ENCODE measurements around the gene CATSPERD.

The CATSPERD gene

DNA sequence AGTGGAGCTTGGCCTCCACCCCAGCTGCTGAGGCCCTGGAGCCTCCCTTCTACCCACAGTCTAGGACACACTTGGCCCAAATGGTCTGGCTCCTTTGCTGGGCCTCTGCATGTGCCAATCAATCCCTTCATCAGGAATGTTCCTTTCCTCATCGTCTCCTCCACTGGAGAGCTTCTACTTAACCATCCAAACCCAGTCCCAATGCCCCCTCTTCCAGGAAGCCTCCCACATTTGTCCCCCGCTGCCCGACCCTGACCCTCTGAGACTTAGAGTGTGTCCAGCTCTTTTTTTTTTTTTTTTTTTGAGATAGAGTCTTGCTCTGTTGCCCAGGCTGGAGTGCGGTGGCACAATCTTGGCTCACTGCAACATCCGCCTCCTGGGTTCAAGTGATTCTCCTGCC, 68.0 kb downstream of the CATSPERD start:
- no peak for ATAC-seq

DNA sequence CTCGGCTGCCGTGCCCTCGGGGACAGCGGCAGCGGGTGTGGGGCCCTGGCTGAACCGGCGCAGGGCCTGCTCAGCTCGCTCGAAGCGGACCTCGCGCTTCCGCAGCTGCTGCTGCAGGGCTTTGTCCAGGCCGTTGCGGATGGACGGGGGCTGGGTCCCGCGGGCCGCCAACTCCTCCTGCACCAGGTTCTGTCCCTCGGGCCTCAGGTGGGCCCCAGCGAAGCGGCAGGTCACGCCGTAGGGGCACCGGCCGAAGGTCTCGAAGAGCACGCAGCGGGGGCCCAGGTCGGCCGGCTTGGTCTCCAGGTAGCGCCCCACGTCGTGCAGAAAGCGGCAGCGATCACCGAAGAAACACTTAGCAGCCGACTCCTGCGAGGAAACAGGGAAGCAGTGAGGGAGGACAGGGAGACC, 68.9 kb downstream of the CATSPERD start:
- no peak for ATAC-seq

- no peak for ATAC-seq
These were observed 69.6 kb downstream of the CATSPERD start for GRCh38 chr19:5789886-5790558.

- ATAC-seq: peak; percentile 97
These were observed 70.4 kb downstream of the CATSPERD start, which contains the start of gene DUS3L for GRCh38 chr19:5790559-5791520. Gene DUS3L, minus strand, starts transcription at chr19:5791163. Its CDS starts 22 bp downstream, at chr19:5791141.

GRCh38 chr19:5792224-5792623, 71.8 kb downstream of the CATSPERD start:
- no peak for ATAC-seq

DNA sequence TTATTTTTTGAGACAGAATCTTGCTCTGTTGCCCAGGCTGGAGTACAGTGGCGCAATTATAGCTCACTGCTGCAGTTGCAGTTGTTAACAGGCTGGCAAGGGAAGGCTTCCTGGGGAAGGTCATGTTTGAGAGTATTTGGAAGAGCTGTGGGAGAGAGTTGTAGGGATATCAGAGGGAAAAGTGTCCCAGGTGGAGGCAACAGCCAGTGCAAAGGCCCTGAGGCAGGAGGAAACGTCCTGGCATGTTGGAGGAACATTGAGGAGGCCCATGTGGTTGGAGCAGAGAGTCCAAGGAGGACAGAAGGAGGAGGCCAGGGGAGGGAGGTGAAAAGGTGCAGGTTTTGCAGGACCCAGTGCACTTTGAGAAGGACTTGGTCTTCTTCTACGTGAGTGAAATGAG, 72.8 kb downstream of the CATSPERD start:
- ATAC-seq: no peak

DNA sequence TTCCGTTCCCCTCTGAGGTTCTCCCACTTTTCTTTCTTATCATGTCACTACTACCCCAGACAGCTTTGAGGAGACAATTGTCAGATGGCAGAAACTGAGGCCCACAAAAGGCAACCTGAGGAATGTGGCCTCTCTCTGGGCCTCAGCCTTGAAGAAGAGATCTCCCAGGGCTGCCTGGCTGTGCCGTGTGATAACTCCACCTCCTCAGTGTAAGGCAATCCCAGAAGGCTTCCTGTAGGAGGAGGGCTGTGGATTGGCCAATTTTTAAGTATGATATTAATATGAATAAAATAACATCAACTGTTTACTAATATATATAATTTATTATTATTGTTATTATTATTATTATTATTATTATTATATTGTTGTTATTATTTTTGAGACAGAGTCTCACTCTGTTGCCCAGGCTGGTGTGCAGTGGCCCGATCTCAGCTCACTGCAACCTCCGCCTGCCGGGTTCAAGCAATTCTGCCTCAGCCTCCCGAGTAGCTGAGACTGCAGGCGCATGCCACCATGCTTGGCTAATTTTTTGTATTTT, 75.0 kb downstream of the CATSPERD start:
- ATAC-seq: no peak

DNA sequence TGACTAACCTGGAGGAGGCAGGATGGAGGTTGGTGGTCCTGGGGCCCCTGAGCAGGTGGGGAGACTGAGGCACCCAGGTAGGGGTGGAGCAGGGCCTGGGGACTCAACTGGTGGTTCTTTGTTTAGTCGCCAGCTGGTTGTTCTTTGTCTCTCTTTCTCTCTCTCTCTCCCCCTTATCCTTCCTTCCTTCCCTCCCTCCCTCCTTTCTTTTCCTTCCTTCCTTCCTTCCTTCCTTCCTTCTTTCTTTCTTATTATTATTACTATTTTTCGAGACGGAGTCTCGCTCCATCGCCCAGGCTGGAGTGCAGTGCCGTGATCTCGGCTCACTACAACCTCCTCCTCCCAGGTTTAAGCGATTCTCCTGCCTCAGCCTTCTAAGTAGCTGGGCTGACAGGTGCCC, 77.8 kb downstream of the CATSPERD start:
- no peak for ATAC-seq

DNA sequence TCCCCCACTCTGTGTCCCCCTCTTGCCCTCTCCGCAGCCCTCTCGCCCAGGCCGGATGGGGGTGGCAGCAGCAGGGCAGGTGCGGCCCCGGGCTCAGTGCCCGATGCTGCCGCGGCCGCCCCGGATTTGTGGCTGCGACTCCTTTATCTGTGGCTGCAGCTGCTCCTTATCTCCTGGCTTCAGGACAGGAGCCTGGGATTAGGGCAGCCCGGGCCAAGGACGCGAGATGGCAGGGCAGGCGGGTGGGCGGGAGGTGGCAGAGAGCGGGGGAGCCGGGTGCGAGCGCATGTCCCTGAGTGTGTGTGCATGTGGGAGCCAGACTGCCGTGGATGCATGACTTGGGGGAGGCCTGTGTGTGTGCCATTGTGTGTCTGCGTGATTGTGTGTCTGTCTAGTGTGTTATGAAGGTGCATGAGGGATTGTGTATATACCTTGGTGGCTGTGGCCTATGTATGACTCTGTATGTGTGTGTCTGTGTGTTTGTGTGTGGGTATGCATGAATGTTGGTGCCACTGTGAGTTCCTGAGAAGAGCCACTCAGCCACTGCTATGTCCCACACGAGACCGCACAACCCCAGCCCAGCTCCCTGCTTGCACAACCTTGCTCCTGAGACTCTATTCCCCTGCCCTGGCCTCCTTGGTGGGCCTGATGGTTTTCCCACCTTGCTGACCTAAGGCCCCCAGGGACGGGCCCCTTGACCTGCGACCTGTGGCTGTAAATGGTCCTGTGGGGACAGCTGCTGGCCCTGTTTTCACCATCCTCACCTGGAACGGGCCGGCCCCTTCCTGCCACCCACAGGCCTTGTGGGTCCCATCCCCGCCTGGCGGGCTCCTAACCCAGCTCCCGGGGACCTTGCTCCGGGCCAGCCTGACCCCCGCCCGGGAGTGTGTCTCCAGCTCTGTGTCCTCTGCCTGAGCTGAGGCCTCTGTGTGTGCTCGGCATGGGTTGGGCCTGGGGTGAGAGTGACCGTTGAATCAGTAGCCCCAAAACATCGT, 79.1 kb downstream of the CATSPERD start:
- no peak for ATAC-seq

GRCh38 chr19:5800361-5801270, 80.2 kb downstream of the CATSPERD start:
- ATAC-seq: no peak

GRCh38 chr19:5801796-5802619, 81.6 kb downstream of the CATSPERD start:
- no peak for ATAC-seq

DNA sequence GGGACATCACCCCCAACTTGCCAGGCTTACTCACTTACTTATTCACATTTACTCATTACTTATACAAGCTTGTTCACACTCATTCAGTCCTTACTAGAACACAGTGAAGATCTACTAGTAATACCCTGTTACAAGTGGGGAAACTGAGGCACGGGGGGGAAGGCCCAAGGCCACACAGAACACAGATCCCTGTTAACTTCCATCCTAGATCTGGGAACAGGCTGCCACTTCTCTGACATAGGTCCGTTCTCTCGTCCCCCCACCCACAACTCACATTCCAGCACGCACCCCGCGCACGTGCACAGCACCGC, 83.0 kb downstream of the CATSPERD start:
- ATAC-seq: no peak

GRCh38 chr19:5803752-5804515, 83.5 kb downstream of the CATSPERD start:
- peak; percentile 96 to 99 for ATAC-seq

DNA sequence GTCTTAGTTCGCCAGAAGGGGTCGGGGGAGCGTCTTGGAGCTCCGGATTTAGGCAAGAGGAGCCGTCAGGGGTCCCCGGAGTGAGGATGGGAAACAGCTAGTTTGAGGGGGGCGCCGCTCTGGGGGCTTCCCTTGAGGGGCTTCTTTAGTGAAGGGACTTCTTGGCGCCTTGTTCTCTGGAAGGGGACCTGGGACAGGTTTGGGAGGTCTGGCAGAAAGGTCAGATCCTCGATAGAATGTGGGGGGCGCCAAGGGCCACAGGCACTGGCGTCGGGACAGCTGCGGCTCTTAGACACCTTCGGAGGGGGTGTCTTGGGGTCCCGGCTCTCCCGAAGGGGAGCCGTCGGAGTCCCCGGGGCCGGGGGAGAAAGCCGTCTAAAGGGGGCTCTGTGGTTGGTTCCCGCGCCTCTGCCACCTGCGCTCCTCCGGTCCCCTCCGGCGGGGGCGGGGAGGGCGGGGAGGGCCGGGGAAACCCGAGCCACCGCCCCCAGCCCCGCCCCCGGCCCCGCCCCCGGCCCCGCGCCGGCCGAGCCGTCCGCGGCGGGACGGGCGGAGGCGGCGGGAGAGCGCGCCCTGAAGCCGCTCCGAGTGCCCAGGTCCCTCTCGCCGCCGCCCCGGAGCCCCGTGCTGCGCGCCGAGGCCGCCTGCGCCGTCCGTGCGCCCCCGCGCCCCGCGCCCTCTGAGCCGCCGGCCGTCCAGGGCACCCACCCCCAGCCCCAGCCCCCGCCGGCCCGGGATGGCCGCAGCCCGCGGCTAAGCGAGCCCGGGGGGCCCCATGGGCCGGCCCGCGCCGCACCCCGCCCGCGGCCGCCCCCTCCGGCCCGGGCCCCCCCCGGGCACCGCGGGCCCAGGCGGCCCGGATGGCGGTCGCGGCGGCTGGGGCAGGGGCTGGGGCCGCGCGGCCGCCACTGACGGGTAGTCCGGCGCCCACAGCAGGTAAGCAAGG, 84.4 kb downstream of the CATSPERD start, which contains the start of gene NRTN:
Gene NRTN, plus strand, starts transcription at position 552 of the 946 bp plus-strand sequence. CDS start 19,099 bp downstream, outside the sequence.
- no peak for ATAC-seq

DNA sequence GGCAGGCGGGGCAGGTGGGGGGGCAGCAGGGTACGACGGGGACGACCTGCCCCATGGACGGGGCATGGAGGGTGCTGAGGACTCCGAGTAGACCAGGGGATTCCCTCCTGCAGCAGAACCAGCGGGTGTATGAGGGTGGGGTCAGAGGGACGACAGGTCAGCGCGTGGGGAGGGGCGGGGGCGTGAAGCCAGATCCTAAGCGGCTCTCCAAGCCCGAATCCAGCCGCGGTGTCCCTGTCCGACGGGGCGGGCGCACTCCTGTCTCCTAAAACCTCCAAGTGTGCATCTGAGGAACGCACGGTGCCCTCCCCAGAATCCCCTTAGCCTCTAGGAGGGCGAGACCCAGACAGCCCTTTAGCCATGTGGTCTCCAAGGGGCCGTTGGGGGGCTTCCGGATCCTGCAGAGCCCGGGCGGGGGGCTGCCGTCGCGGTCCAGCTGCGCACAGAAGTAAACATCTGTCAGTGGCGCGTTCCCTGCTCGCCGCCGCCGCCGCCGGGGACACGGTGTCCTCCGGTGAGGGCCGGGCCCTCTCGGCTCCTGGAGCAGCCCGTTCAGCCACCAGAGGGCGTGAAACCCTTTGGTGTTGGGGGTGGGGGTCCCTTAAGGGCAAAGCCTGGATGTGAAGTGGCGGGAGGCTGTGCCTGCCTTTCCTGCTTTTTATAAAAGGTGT, 85.2 kb downstream of the CATSPERD start:
- no peak for ATAC-seq

- no peak for ATAC-seq
These were observed 85.7 kb downstream of the CATSPERD start for GRCh38 chr19:5806133-5806489.

DNA sequence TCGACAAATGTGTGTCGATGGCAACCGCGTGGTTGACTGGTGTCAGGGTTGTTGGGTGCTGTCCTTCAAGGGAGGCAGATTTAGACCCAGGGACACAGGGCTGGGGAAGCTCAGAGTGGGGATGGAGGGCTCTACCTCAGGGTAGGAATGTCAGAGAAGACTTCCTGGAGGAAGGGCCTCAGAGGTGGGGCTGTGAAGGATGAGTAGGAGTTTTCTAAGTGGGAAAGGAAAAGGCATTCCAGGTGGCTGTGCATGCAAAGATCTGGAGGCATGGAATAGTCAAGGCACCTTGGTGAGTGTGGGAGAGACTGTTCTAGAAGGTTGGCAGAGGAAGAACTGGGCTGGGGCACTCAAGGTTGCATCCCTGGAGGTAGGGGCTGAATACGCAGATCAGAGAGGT, 86.5 kb downstream of the CATSPERD start:
- ATAC-seq: no peak

All from activated CD4-positive, CD25-positive, alpha-beta regulatory T cell treated with anti-CD3 and anti-CD28 coated beads, Interleukin-2, amount 50 U/mL, for 24 hours (primary cell).